Ishikawa (cell line): ENCODE measurements around the gene PIK3C2G.

Source experiments
- EP300 ChIP-seq: IDR thresholded peaks from 2 replicates; pipeline ENCODE4 v1.6.1; 2012; ENCODE audit warnings: borderline replicate concordance
- NFIC ChIP-seq: IDR thresholded peaks from 2 replicates; pipeline ENCODE4 v1.6.1; 2012
- RAD21 ChIP-seq: IDR thresholded peaks from 2 replicates; pipeline ENCODE4 v1.6.1; 2012; ENCODE audit warnings: low read depth
- TAF1 ChIP-seq: IDR thresholded peaks from 2 replicates; pipeline ENCODE4 v1.6.1; 2012; ENCODE audit warnings: low read depth, mild to moderate bottlenecking
- TEAD4 ChIP-seq: IDR thresholded peaks from 2 replicates; pipeline ENCODE4 v1.6.1; 2012
- YY1 ChIP-seq: IDR thresholded peaks from 2 replicates; pipeline ENCODE4 v1.6.1; 2012; ENCODE audit warnings: low read depth
- ZBTB7A ChIP-seq: IDR thresholded peaks from 2 replicates; pipeline ENCODE4 v1.6.1; 2012; ENCODE audit warnings: low read depth
- TF ChIP-seq, protein P1 (sequence below): IDR thresholded peaks from 2 replicates; pipeline ENCODE4 v1.6.1; 2012

DNA sequence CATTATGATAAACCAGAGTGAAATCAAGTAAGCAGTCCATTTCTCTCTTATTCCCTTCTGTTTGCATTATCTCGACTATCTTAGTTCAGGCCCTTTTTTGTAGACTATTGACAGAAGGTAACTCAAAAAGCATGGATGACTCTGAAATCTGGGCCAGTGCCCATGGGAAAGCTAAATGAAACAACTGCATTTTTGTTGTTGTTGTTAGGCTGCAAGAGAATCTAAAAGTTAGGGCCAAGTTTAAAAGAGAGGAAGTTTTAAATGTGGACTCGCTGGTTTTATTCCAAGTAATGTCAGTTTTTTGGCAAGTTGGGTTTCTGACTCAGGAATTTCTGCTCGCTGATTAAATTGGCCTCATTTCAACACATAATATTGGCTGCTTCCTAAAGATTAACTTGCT, 201.1 kb downstream of the PIK3C2G start:
- TF ChIP-seq YY1 = no peak
- TF ChIP-seq, protein P1, sequence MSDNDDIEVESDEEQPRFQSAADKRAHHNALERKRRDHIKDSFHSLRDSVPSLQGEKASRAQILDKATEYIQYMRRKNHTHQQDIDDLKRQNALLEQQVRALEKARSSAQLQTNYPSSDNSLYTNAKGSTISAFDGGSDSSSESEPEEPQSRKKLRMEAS = no peak
- no peak for TF ChIP-seq EP300
- TF ChIP-seq TEAD4 = no peak
- TF ChIP-seq TAF1 = no peak
- TF ChIP-seq ZBTB7A = no peak
- no peak for TF ChIP-seq RAD21
- no peak for TF ChIP-seq NFIC
